Activated T-helper 1 cell treated with Interleukin-2 at 50 U/mL for 16 hours (primary cell): ENCODE data around the gene USP36.

Source experiments
- DNase-seq: peaks from one replicate; pipeline ENCODE4 v3.0.0-alpha.2; 2020; ENCODE audit warnings: low read depth

The USP36 gene

DNA sequence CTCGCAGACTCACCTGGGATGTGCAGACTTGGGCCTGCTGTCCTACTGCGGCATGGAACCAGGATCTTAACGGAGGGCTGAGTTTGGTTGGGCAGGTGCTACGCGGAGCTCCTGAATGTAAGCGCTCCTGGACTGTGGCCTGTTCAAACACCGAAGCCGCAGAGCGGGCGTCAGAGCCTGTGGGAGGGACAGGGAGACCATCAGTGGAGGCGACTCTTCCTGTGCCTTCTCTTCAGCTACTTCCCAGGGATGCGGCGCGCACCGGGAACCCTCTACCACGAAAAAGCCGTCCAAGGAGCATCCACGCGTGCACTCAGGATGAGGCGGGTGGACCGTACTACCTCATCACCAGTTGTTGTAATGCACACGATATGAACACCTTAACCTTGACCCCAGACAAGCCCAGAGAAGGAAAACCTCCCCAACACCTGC lies 2.0 kb downstream of the USP36 start:
- no peak for DNase-seq

DNA sequence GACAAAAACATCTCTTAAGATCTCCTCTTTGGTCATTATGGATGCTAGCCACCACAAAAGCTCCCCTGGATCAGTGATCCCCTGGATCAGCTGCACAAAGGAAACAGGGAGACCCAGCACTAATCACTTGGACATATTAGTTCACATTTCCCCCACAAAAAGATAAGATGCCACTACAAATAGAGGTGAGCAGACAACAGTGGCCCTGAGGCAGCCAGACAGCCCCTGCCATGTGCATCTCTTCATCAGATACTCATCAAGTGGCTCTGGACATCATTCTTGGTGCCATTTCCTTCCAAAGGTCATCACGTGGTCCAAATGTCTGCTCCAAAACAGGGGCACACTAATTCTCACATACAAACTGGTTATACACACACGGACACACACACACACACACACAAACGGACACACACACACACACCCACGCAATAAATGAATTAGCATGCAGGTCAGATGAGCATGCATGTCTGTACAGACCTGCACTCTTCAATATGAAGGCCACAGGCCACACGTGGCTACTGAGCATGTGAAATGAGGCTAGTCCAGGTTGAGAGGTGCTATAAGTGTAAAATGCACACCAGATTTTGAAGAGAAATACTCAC lies 4.1 kb downstream of the USP36 start:
- DNase-seq, result no peak

DNA sequence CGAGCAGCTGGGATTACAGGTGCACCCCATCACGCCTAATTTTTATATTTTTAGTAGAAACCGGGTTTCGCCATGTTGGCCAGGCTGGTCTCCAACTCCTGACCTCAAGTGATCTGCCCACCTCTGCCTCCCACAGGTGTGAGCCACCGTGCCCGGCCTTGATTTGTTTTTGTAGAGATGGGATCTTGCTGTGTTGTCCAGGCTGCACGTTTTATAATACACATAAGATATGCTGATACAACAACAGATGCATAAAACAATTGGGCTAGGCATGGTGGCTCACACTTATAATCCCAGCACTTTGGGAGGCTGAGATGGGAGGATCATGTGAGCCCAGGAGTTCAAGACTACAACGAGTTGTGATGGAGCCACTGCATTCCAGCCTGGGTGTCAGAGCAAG lies 6.0 kb downstream of the USP36 start:
- no peak for DNase-seq

DNA sequence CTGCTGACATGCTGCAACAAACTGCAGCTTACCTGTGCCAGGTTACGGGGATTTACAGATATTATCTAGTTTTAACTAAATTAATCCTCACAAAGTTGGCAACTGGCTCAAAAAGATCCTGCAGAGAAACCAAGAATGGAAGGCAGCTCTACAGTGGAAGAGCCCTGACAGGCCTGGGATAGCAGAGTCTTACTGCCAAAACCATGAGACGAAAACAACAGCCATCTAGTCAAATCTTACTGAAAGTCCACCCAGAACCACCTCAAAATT lies 8.1 kb downstream of the USP36 start:
- no peak for DNase-seq

DNA sequence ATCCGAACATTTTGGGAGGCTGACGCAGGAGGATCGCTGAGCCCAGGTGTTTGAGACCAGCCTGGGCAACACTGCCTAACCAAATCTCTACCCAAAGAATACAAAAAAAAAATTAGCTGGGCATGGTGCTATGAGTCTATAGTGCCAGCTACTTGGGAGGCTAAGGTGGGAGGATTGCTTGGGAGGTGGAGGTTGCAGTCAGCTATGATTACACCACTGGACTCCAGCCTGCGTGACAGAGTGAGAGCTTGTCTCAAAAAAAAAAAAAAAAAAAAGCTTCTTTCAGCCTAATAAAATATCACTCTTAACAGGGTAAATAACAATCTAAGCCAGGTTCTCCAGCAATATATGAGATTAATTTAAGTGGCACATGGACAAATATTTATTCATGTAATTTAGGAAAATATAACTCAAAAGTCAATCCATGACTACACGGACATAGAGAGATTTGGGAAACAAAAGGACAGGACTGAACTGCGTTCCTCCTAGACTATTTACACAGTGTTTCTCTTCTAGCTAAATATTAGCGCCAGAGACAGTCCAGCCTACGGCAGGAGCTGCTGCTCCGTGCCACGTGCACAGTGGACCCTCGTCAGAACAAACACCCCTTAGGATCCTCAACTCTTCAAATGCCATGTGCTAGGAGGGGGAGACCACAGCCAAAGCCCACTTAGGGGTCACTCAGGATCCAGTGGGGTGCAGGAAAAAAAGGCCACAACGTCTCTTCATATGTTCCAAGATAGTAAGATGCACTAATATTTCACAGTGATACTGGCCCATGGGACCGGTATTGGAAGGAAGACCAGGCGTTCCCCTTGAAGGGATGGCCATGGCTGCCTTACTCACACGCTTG lies 8.7 kb downstream of the USP36 start:
- no peak for DNase-seq

DNA sequence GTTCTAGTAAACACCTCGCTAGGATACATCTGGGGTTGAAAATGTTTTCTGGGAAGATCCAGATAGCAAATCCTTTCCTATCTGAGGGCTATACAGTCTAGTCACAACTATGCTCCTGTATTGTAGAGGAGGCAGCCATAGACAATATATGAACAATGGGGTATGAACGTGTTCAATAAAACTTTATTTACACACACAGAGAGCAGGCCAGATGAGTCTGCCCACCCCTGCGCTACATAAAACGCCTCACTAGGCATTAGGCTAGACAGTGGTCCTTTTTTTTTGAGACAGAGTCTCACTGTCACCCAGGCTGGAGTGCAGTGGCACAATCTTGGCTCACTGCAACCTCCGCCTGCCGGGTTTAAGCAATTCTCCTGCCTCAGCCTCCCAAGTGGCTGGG lies 11.1 kb downstream of the USP36 start:
- DNase-seq, result no peak

DNA sequence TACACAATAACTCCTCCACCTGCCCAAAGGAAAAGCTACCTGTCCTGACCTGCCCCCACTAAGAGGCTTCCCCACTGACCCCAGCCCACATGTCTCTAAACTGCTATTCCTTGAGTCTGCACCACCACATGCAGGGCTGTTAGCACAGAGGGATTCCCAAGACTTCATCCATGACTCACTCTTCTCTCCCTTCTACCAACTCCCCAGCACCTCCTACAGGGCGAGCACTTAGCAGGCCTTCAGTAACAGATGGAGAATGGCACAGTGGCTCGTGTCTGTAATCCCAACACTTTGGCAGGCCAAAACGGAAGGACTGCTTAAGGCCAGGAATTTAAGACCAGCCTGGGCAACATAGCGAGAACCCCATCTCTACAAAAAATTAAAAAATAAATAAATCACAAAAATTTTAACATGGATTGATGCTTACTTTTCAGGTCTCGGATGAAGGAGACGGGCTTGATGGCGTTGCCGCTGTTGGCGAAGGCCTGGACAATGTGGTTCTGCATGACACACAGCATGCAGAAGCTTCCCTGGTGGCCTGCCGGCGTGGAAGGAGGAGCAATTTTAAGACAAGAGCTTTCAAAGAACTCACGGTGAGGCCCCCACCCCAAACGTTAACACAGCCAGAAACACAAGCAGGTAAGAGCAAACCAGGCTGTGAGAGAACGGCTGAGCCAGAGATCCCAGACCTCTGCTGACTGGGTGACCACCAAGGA lies 12.0 kb downstream of the USP36 start:
- DNase-seq, result no peak

DNA sequence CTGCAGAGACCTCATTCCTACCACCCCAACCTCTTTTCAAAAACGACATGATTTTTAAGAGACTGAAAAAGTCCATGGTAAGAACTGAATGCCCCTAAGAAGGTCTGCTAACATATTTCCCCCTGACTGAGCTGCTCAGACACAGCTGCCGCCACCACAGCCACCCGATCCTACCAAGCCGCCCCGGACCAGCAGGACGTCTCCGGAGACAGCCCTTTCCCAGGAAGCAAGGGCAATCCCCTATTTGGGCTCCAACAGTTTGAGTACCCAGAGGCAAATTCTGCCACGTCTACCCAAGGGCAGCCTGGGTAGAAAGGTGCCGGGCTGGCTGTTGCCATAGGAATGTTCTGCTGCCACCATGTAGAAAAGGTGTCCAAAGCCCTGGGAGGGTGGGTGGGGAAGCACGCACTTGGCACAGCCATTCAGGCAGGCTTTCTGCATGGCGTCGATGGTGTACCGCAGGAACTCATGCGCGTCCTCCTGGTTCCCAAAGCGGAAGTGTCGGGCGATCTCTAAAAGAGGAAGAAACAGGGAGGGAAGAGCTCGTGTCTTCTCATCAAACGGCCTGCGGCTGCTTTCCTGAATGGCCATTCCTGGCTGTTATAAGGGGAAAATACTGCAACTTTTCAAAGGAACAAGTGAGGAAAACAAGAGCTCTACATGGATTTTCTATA lies 13.6 kb downstream of the USP36 start:
- DNase-seq, result no peak

DNA sequence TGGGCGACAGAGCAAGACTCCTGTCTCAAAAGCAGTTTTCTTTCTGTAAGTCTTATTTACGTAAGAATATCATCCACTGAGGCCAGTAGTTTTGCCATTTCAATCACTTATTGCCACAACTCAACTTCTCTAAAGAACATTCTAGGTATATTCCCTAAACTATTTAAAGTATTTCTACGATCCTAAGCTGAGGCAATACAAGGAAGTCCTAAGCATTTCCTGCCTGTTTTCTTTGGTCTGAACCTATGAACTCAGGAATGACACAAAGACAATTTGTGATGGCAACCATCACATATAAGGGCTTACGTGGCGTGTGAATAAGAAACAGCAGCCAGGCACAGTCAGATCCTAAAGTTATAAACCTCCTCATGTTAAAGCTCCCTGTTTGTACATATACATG lies 14.2 kb downstream of the USP36 start:
- DNase-seq, result no peak

DNA sequence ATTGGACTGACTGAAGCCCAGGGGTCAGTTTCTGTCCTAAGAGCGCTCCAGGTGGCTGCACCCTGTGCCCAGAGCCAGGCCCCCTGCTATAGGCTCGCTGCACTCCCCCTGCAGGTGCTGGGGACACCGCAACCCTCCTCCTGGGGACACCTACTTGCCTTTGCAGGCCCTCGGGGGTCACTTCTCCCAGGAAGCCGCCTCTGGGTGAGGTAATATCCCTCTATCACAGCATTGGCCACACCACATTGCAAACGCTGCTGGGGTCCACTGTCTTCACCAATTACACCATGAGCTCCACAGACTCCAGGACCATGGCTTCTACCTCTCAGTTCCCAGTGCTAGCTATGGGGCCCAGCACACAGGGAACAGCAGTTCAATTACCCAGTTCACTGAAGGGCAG lies 14.9 kb downstream of the USP36 start:
- no peak for DNase-seq

DNA sequence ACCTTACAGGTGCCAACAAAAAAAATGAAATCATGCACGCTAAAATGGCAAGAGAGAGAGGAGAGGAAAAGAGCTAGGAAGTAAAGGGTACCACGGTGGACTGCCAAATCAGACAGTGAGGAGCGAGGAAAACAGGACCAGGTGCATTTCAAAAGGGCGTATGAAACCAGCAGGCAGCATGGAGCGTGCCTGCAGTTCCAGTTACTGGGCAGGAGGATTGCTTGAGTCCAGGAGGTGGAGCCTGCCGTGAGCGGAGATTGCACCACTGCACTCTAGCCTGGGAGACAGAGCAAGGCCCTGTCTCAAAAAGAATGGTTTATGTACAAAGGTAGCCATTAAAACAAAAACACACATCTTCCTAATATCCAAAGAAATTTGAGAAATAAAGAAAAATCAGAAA lies 16.4 kb downstream of the USP36 start:
- DNase-seq, result no peak

DNA sequence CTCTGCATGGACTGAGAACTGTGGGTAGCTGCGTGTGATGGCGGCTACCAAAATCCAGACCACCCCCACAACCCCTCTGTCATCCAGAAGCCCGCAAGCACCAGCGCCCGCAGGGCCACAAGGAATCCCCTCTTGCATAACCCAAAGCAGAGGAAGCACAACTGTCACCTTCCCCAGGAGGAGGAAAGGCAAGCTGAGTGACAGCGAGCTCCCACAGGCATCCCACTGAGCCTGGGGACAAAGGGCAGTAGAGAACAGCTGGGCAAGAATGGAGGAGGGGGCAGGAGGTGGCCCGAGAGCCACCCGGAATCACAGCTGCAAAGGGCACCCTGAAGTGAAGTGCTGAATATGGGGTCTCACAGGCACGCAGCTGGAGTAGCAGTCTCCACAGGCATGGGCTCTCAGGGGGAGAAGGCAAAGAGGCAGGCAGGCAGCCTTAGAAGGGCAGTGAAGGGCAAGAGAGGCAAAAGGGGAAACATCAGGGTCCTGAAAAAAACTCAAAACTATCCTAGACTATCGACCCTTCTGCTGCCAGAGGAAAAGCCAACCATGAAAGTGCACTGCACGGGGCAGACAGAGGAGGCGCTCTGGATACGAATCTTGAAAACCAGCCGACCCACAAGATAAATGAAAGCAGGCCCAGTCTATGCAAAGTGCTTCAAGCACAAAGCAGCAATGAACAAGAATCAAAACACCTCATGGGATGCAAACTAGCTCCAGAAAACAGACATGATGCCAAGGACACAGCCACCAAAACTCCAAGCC lies 17.1 kb downstream of the USP36 start:
- no peak for DNase-seq

DNA sequence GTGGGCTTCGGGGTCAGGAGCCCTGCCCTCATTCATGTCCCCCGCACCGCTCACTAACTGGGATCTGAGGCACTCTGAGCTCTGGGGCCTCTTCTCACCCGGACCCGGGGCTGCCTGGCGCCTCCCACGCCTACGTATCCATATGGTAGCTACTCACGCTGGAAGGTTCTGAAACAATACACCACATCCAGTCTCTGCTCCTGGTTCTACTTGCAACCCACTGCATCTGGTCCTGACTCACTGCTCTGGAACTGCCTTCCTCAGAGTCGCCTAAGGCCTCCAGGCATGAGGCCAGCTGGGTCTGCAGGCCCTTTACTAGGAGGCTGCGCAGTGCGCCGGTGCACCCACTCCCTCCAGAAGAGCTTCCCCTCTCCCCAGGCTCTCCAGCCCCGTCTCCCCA lies 18.1 kb downstream of the USP36 start:
- no peak for DNase-seq

DNA sequence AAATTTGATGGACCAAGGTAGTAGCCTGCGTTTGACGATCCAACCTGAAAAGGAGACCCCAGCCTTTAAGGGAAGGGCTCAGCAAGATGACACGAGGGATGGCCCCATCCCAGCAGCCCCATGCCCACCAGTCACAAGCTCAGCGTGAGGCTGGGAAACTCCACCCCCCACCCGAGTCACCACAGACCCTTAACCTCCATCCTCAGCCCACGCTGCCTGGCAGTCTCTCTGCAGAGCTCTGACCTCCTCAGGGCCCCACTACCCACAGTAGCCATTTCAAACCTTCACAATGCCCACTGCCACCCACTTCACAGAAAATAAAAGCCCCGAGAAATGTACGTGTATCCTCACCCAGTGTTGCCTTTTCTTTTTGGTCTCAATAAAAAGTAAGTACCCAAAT lies 18.7 kb downstream of the USP36 start:
- no peak for DNase-seq

DNA sequence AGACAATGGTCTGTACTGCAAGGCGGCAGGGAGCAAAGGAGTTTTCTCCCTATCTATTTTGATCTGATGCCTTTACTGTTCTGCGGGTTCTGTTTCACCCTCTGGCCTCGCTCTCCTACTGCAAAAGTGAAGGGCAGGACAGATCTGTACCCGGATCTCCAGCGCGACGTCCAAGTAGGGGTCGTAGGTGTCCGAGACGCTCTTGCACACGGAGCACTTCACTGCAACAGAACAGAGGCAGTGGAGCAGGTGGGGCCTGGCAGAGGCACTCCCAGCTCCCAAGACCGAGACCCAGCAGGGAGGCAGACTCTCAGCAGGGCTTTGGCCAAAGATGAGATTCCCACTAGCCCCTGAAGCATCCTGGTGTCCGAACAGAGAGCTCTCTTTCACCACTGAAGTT lies 19.8 kb downstream of the USP36 start:
- no peak for DNase-seq

DNA sequence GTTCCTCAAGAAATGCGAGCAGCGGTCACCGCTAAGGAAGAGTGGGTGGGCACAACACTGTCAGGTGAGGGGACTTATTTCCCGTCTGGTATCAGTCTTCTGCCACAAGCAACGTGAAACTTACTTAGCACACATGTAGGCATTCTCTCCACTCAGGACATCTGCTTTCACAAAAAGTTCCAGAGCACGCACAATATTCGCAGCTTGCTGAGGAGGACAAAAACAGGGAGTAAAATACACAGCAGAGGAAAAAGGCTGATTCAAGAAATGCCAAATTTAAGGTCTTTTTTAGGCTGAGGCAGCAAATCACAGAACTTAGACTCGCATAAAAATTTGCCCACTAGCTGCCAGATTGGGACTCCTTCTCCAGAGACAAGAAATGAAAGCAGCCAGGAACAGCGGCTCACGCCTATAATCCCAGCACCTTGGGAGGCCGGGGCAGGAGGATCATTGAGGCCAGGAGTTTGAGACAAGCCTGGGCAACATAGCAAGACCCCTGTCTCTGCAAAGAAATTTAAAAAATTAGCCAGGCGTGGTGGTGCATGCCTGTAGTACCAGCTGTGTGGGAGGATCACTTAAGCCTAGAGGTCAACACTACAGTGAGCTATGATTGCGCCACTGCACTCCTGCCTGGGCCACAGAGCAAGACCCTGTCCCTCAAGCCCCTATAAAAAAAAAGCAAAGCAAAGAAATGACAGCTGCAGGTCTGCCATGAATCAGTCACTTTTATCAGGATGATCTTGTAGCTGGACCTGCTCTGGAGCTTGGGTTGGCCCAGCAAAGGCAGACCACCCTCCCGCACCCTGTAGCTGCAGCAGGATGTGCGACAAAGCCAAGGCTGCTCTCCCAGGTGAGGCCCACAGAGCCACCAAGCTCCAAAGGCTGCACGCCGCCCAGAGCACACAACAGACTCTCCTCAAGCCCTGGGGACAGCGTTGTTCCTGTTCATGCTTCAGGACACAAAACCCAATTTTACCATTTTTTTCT lies 20.5 kb downstream of the USP36 start:
- no peak for DNase-seq

DNA sequence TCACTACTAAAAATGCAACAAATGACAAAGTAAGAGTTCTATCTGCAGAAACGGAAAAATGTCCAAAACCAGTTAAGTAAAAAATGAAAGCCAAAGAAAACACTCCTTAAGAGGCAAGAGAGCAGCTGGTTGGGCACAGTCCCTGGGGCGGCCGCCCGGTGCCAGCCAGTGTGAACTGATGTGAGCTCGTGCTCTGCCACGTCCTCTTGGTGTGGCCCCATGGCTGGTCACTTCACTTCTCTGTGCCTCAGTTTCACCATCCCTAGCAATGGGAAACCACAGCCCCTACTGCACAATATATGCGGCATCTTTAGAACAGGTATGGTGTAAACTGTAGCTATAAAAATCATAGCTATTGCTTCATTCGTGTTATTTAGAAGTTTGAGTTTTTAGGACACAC lies 21.2 kb downstream of the USP36 start:
- DNase-seq, result no peak

DNA sequence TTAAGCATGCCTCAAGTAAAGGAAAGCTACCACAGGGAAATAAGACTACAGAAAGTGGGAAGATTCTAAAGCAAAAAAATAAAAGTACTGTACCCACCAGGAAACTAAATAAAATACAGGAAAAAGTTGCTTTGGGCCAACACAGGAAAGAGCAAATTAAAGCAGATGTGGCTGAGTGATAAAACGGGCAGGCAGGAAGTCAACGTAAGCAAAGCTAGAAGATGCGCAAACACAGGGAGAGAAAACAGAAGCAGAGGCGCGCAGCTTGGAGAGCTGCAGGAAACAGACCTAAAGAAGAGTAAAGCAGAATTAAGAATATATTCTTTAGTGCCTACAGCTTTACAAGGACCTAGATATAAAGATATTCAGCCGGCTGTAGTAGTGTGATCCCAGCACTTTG lies 21.7 kb downstream of the USP36 start:
- DNase-seq, result peak; percentile 46

DNA sequence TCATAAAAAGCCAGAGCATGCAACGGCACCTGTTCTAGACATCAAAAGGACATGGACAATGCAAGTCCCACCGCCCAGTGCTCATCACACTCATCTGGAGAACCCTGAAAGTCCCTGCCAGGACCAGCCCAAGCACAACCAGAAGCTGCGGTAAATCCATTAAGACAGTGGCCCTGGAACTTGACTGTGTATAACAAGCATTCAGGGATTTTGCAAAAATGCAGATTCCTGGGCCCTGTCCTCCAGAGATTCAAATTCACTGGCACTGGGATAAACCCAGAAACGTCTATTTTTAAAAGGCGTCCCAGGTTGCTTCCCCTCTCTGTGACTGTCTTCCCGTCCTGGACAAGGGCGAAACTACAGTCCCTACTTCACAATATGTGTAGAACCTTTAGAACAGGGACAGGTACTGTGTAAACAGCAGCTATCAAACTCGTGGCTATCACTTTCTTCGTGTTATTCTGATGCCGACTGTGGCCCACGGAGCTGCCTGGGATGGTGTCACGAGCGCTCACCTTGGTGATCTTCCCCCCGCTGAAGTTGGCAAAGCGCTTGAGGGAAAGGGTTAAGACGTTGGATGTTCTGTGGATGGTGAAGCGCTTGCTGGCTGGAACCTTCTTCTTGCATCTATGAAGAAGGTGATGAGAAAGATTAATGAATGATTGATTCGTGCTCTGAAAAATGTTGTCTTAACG lies 22.3 kb downstream of the USP36 start:
- DNase-seq, result no peak

DNA sequence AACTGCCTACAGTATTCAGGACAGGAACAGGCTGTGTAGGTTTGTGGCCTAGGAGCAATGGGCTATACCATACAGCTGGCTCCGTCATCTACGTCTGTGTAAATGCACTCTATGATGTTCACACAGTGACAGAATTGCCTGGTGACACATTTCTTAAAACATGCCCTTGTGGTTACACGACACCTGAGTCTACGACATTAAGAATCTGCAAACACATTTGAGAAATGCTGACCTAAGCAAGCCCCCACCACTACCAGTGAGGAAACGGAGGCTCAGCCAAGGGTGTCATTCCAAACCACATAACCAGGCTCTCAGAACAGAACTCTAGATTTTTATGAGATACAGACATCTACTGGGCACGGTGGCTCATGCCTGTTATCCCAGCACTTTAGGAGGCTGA lies 23.5 kb downstream of the USP36 start:
- DNase-seq, result peak; percentile 48
